HT1080 (cell line): ENCODE results near the gene GRK7. TPM values are rescaled to one million over a fixed set of nuclear protein-coding genes. Genes with fewer than 3 reads are reported as not detected.

Experiments used
- DNase-seq: peaks from one replicate; pipeline ENCODE4 v3.0.0-alpha.2; 2015; ENCODE audit warnings: low read depth
- polyA plus RNA-seq, 2 experiments: library from polyadenylated mRNA; depleted of rRNA; stranded (reverse); fragments of >200 nt; gene quantifications; 2 replicates each; pipeline ENCODE4 v1.2.3, GENCODE V29; 2015
- total RNA-seq: library from RNA; depleted of rRNA; stranded (reverse); fragments of >200 nt; shearing (Covaris generic); gene quantifications from 2 replicates; pipeline ENCODE4 v1.2.3, GENCODE V29; 2014; rRNA removed

Gene GRK7
- not detected in 2 replicates for total RNA-seq
- not detected in 2 replicates for polyA plus RNA-seq (2015; cell fraction: cytosol; rRNA removed)
- 0.05 TPM in 1 of 2 replicates, not detected in the other for polyA plus RNA-seq (2015; cell fraction: nucleus; rRNA removed)

GRCh38 chr3:141763088-141763750 is at the start of gene GRK7:
GRK7 (plus strand) TSS chr3:141763408; CDS start chr3:141778285, 14,877 bp downstream.
- DNase-seq: no peak

GRCh38 chr3:141714671-141715070 is 48.5 kb upstream of the GRK7 start:
- DNase-seq: no peak

- DNase-seq: no peak
Measured at GRCh38 chr3:141722081-141722480, 41.1 kb upstream of the GRK7 start.

DNA sequence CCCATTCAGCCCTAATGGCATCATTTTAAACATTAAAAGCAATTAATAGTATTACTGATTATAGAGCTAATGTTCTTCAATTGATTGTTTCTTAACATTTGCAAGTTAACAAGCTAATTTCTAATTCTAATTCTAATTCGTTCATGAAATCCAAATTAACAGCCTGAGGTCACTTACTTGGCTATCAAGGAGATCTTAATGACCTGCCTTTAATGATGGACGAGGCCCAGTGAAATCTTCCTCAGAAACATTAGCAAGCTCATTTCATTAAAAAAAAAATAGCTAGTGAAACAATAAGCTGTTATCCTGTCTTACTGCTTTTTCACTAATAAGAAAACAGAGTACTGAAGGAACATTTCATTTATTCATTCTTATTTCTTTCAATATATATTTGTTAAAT is 40.6 kb upstream of the GRK7 start:
- DNase-seq: no peak

GRCh38 chr3:141723255-141723654 is 40.0 kb upstream of the GRK7 start:
- DNase-seq: no peak

GRCh38 chr3:141724186-141724585 is 39.0 kb upstream of the GRK7 start:
- DNase-seq: no peak

- no peak for DNase-seq
Measured at GRCh38 chr3:141725036-141725435, 38.2 kb upstream of the GRK7 start.

- no peak for DNase-seq
Measured at GRCh38 chr3:141726483-141726882, 36.7 kb upstream of the GRK7 start.

DNA sequence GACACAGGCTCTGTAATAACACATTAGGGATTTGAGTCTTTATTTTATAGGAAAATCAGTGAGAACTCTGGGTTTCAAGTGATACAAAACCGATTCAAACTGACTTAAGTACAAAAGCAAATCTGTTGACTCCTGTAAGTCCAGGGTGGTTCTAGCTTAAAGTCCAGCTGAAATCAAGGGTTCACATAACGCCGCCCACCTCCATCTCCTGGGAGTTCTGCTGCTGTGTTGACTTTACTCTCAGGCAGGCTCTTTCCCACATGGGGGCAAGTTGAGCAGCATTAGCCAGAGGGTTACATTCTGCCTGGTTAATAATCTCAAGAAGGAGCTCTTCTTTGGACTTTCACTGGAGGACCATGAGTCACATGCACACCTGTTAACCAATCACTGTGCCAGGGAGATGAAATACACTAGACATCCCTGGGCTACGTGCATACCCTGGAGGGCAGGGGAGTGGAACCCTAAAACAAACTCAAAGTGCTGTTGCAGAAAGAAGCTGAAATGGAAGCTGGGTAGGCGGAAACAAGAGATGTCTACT is 34.8 kb upstream of the GRK7 start:
- no peak for DNase-seq

GRCh38 chr3:141729240-141729639 is 34.0 kb upstream of the GRK7 start:
- no peak for DNase-seq

- no peak for DNase-seq
Measured at GRCh38 chr3:141735176-141735575, 28.0 kb upstream of the GRK7 start.

DNA sequence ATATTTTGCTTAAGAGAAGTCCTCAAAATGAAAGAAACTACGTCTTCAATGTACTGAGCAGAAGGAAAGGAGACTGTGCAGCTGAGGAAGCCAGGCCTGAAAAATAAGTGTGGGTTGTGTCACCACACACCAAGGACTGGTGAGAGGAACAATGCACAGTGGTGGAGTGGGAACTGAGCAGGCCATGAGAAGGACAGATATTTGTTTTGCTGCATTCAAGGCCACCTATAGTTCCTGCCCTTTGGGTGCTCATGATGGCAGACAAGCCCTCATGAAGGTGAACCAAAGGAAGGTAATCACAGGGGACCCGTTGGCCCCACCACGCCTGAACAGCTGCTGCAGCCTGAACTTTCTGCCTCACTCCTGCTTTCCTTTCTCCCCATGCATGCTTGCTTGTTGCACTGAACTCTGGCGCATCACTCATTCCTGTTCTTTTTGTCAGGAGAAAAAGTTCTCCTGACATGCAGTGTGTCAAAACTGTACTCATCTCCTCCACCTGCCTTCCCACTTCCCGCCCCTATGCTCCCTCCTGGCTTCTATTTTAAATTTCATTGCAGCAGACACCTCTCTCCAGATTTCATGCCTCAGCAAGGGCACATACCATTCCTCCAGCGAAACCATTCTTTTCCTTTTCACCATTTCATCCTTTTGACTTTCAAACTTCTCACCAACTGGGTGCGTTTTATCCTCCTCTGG is 27.3 kb upstream of the GRK7 start:
- DNase-seq: no peak

- no peak for DNase-seq
Measured at GRCh38 chr3:141737093-141737492, 26.1 kb upstream of the GRK7 start.

DNA sequence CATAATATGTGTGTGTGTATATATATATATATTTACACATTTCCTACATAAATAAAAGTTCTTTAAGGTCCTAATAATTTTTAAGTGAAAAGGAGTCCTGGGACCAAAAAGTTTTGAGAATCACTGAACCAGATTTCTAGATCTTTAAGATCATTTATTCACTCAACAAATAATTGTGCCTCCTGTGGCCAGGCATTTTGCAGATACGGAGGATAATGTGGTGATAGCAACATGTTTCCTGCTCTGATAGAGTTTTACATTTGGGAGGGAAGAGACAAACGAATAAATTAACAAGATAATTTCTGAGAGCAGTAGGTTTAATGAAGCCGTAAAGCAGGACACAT is 25.6 kb upstream of the GRK7 start:
- no peak for DNase-seq

GRCh38 chr3:141738022-141738890 is 25.0 kb upstream of the GRK7 start, which contains the start of gene RNF7:
RNF7 (plus strand) TSS chr3:141738298; CDS start chr3:141738342, 44 bp downstream.
- DNase-seq: peak; percentile 98

GRCh38 chr3:141738891-141739363 is 24.3 kb upstream of the GRK7 start:
- peak; percentile 49 for DNase-seq

DNA sequence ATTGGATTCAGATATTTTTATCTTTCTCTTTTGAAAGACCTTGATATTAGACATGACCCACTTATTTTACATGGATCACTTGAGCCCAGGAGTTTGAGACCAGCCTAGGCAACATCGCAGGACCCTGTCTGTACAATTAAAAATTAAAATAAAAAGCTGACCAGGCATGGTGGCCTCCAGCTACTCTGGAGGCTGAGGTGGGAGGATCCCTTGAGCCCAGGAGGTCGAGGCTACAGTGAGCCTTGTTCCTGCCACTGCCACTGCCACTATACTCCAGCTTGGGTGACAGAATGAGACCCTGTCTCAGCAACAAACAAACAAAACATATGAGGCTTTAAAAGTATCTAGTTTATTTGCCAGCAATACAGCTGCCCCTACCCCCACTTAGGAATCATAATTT is 23.5 kb upstream of the GRK7 start:
- no peak for DNase-seq

GRCh38 chr3:141740349-141740748 is 22.9 kb upstream of the GRK7 start:
- no peak for DNase-seq

DNA sequence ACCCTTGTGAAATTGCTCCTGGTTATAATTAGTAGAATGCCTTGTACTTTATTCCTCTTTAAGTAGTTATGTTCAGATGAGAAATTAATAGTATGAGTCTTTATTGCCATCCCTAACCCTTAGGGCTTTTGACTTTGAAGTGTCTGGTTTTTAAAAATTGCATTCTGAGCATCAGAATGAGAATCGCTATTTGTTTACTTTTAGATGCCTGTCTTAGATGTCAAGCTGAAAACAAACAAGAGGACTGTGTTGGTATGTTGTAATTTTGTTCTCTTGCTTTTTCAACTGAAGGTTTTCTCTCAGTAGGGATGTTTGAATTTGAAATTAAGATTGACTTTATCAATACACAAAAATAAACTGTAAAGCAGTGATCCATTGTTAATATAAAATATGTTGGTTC is 19.9 kb upstream of the GRK7 start:
- DNase-seq: no peak

DNA sequence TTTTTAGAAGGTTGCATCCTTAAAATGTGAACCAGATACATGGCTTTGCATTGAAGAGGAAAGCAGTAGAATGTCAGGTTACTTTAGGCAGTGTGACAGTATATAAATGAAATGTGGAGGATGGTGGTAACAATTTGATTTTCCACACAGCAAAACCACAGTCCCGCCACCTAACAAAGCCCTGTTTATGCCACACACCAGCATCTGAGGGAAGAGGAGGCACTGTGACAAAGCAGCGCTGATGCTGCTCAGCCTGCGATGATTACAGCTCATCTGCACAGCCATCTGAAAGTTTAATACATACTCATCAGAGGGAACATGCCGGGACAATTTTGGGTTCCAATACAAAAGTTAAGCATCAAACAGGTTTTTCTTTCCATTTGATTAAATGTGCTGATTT is 16.2 kb upstream of the GRK7 start:
- no peak for DNase-seq

DNA sequence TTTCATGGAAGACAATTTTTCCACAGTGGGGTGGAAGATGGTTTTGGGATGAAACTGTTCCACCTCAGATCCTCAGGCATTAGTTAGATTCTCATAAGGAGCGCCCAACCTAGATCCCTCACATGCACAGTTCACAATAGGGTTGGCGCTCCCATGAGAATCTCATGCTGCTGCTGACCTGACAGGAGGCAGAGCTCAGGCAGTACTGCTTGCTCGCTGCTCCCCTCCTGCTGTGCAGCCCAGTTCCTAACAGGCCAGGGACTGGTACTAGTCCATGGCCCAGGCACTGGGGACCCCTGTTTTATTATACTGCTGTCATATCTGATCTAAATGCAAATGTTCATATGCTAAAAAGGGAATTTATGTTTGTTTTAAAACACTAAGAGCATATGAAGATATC is 9.8 kb upstream of the GRK7 start:
- DNase-seq: no peak

GRCh38 chr3:141754032-141754431 is 9.2 kb upstream of the GRK7 start:
- DNase-seq: no peak
